Stimulated activated memory B cell treated with anti-CD40 and anti-IgM and Interleukin-4, amounts not matched to agents 10 μg/mL and 1 μg/mL and 100 μg/mL, for 72 hours (primary cell): Measurements from ENCODE around the gene ITGAE.
"Not testable (repeated sequence)": the region's sequence is repeated elsewhere in the genome, so short reads cannot be mapped to it uniquely, and the experiment has no call there.

Source experiments
- ATAC-seq: fragments of 150-1000 bp; cut with Tn5 transposase; 2 replicates; pipeline ENCODE4 v1.10.0; 2021
- H3K27ac Mint-ChIP-seq: one replicate; pipeline ENCODE4 v1.8.0; 2022; ENCODE audit warnings: mild to moderate bottlenecking, mixed read lengths
- H3K27me3 Mint-ChIP-seq: one replicate; pipeline ENCODE4 v1.8.0; 2022; ENCODE audit warnings: mixed read lengths
- H3K36me3 Mint-ChIP-seq: one replicate; pipeline ENCODE4 v1.8.0; 2022; ENCODE audit warnings: mixed read lengths
- H3K4me1 Mint-ChIP-seq: one replicate; pipeline ENCODE4 v1.8.0; 2022; ENCODE audit warnings: mixed read lengths
- H3K4me3 Mint-ChIP-seq: one replicate; pipeline ENCODE4 v1.8.0; 2022; ENCODE audit warnings: mild to moderate bottlenecking, moderate library complexity, mixed read lengths
- H3K9me3 Mint-ChIP-seq: one replicate; pipeline ENCODE4 v1.8.0; 2022; ENCODE audit warnings: mixed read lengths

The ITGAE gene

GRCh38 chr17:3745071-3745470 is 55.9 kb downstream of the ITGAE start:
- no peak for ATAC-seq
- Mint-ChIP-seq H3K9me3 (no peaks in the 10 kb centered on the region), H3K27me3 (no peaks in the 10 kb centered on the region)

DNA sequence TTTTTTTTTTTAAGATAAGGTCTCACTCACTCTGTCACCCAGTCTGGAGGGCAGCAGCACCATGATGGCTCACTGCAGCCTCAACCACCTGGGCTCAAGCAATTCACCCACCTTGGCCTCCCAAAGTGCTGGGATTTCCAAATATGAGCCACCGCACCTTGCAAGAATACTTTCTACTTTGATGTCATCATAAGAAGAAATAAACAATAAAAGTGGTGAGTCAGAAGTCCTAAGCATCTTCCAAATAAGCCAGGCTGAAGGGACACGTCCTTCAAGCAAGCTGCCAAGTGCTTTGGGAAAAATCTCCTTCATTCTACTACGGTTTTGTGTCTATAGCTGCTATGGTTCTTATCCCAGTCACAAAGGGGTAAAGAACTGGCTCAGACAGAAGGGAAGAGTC is 57.0 kb downstream of the ITGAE start:
- Mint-ChIP-seq H3K4me3 (no peak overlapping the region), H3K36me3 (no peaks in the 10 kb centered on the region), H3K9me3 (no peaks in the 10 kb centered on the region), H3K27ac (no peak overlapping the region), H3K27me3 (no peaks in the 10 kb centered on the region), H3K4me1 (peaks cover 25% of the 10 kb centered on the region)
- ATAC-seq: no peak

More at GRCh38 chr17:3745071-3745470, 55.9 kb downstream of the ITGAE start:
- H3K4me3 Mint-ChIP-seq: no peak overlapping the region
- no peaks in the 10 kb centered on the region for H3K36me3 Mint-ChIP-seq
- no peak overlapping the region for H3K27ac Mint-ChIP-seq
- peaks cover 18% of the 10 kb centered on the region for H3K4me1 Mint-ChIP-seq

DNA sequence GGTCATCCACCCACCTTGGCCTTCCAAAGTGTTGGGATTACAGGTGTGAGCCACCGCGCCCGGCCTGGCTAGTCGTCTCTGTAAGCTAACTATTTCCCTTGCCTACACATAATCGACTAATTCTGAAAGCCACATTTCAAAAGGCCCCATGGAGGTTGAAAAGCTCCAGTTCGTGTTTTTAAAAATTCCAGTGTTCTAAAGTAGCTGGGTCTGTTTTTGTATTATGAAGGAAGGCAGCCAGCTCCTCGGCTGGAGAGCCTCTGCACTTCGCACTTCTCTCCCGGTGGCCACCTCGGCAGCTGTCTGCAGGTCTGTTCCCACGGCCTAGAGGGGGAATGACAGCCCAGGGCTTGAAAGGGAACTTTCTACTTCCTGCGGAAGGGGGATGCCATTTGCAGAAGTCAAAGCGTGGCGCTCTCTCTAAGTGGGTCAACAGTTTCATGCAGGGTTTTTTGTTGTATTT is 60.3 kb downstream of the ITGAE start:
- Mint-ChIP-seq H3K27ac (peak overlapping the region; percentile 85), H3K27me3 (no peaks in the 10 kb centered on the region), H3K4me3 (peak overlapping the region; percentile 36), H3K4me1 (peaks cover 42% of the 10 kb centered on the region), H3K9me3 (no peaks in the 10 kb centered on the region), H3K36me3 (no peaks in the 10 kb centered on the region)
- peak; percentile 82 for ATAC-seq

DNA sequence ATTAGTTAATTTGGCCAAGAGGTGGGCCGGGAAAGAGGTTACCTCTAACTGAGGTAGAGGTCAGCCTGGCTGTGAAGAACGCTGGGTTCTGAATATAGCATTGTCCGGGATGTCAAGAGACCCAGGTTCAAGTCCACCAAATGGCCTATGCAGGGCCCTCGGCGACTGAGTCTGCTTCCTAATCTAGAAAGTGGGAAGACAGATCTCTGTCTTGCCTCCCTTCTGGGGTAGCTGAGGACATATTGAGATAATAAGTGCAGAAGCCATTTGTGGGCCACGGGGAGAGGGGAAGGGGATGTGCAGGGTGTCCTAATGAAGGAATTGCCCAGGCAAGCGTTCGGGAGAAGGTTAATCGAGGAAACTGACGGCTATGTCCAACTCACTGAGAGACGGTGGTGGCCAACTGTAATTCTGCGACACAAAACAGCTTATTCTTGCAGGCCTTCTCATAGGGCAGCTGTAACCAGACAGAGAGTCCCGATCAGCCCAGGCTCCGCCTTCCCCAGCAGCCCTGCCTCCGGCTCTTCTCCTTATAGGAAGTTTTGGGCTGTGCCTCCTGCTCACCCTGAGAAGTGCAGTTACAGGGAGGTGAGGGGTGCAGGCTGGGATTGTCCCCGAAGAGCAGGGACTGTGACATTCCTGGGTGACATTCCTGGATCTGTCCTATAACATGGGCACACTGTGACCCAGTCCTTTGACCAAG is 61.4 kb downstream of the ITGAE start:
- Mint-ChIP-seq H3K27me3 (no peaks in the 10 kb centered on the region), H3K36me3 (no peaks in the 10 kb centered on the region), H3K4me3 (no peak overlapping the region), H3K4me1 (peaks cover 44% of the 10 kb centered on the region), H3K9me3 (no peaks in the 10 kb centered on the region), H3K27ac (peak overlapping the region; percentile 85)
- no peak for ATAC-seq

DNA sequence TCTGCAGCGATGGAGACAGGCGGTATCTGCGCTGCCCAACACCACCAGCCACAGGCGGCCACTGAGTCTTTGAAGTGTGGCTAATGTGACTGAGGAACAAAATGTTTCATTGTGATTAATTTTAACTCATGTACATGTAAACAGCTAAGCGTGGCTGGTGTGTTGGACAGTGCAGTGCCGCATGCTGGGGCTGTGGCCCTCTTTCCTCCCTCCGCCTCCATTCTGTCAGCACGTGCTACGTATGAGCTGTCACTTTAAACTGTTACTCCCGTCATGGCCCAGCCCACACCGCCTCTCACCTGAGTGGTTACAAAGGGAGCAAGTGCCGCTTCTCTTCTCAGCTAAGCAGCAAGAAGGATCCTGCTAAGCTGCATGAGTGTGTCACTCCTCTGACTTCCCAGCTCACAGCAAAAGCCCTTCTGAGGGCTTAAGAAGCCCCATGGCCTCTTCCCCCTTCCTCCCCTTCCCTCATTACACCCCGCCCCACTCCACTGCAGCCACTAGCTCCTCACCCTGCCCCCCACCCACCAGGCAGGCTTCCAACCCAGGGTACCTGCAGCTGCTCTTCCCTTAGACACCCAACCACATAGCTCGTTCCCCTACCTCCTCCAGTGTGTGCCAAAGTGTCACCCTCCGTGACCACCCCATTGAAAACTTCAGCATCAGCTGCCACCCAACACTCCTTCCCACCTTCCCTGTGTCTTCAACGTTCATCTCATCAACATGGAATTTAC is 62.3 kb downstream of the ITGAE start:
- Mint-ChIP-seq H3K27ac (peak overlapping the region; percentile 70), H3K36me3 (no peaks in the 10 kb centered on the region), H3K27me3 (no peaks in the 10 kb centered on the region), H3K4me1 (peaks cover 50% of the 10 kb centered on the region), H3K4me3 (no peak overlapping the region), H3K9me3 (no peaks in the 10 kb centered on the region)
- ATAC-seq: peak; percentile 79

- H3K27ac Mint-ChIP-seq: no peak overlapping the region
- ATAC-seq: no peak
- H3K27me3 Mint-ChIP-seq: no peaks in the 10 kb centered on the region
- H3K4me3 Mint-ChIP-seq: no peak overlapping the region
- no peaks in the 10 kb centered on the region for H3K36me3 Mint-ChIP-seq
- peaks cover 65% of the 10 kb centered on the region for H3K4me1 Mint-ChIP-seq
- H3K9me3 Mint-ChIP-seq: no peaks in the 10 kb centered on the region
Observed at GRCh38 chr17:3735515-3735914, 65.5 kb downstream of the ITGAE start.

- Mint-ChIP-seq H3K27ac (peak overlapping the region; percentile 70), H3K4me1 (peaks cover 59% of the 10 kb centered on the region)
- H3K27me3 Mint-ChIP-seq, H3K9me3 Mint-ChIP-seq, H3K4me3 Mint-ChIP-seq, H3K36me3 Mint-ChIP-seq, ATAC-seq: not testable (repeated sequence)
Observed at GRCh38 chr17:3734911-3735276, 66.1 kb downstream of the ITGAE start.

DNA sequence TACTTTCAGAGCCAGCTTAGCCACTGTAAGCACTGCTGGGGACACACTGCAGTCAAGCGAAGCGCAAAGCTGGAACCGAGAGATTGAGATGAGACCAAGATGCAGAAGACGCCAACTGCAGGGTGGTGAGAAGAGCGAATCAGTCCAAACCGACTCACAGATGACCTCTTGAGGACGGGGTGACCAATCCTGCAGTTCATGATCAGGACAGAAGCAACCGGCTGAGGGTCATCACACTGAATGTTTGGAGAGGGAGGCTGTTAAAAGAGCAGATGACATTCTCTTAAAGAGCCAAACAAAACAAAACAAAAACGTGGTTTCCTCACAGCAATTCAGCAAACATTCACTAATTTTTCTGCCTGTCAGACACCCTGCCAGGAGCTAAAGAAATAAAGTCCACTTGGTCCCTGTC is 68.8 kb downstream of the ITGAE start:
- Mint-ChIP-seq H3K4me1 (peaks cover 40% of the 10 kb centered on the region), H3K4me3 (no peak overlapping the region), H3K9me3 (no peaks in the 10 kb centered on the region), H3K27me3 (no peaks in the 10 kb centered on the region), H3K36me3 (peaks cover 5% of the 10 kb centered on the region), H3K27ac (peak overlapping the region; percentile 17)
- ATAC-seq: peak; percentile 95

DNA sequence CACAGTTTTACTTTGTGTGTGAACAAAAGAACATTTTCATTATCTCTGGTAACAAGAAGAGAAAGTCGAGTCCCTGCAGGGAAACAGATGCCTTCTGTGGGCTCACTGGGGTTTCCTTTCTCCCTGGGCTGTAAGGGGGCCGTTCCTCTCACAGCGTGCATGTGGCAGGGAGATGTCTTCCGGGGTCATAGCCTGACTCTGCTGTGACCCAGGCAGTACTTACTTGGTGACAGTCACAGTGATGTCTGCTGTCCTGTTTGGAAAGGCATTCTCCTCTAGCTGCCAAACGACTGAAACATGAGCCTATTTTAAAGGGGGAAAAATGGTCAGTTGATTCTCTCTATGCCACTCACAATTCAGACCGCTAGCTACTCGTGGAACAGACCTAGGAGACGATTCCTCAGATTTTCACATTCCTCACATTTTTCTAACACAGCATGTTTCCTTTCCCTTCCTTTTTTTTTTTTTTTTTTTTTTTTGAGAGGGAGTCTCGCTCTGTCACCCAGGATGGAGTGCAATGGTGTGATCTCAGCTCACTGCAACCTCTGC is 70.0 kb downstream of the ITGAE start:
- Mint-ChIP-seq H3K4me1 (peaks cover 41% of the 10 kb centered on the region), H3K9me3 (no peaks in the 10 kb centered on the region), H3K27me3 (no peaks in the 10 kb centered on the region), H3K36me3 (peaks cover 5% of the 10 kb centered on the region), H3K4me3 (no peak overlapping the region), H3K27ac (no peak overlapping the region)
- ATAC-seq: no peak

DNA sequence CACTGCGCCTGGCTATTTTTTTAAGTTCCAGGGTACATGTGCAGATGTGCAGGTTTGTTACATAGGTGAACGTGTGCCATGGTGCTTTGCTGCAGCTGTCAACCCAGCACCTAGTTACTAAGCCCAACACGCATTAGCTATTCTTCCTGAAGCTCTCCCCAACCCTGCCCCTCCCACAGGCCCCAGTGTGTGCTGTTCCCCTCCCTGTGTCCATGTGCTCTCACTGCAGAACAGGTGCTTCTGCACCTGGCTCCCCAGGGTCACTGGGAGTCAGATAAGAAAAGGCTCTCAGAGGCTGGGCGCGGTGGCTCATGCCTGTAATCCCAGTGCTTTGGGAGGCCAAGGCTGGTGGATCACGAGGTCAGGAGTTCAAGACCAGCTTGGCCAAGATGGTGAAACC is 71.1 kb downstream of the ITGAE start:
- H3K4me1 Mint-ChIP-seq: peaks cover 43% of the 10 kb centered on the region
- H3K36me3 Mint-ChIP-seq: peaks cover 5% of the 10 kb centered on the region
- H3K4me3 Mint-ChIP-seq: no peak overlapping the region
- H3K9me3 Mint-ChIP-seq: no peaks in the 10 kb centered on the region
- no peak overlapping the region for H3K27ac Mint-ChIP-seq
- H3K27me3 Mint-ChIP-seq: no peaks in the 10 kb centered on the region
- ATAC-seq: no peak

DNA sequence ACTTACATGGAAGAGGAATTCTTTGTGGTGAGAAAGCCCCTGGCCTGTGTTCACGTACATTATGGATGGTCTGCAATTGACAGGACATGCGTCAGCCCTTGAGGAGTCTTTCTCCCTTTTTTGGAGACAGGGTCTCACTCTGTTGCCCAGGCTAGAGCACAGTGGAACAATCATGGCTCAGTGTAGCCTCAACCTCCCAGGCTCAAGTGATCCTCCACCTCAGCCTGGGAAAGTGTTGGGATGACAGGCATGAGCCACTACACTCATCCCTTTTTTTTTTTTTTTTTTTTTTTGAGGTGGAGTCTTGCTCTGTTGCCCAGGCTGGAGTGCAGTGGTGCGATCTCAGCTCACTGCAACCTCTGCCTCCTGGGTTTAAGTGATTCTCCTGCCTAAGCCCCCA is 72.9 kb downstream of the ITGAE start:
- H3K9me3 Mint-ChIP-seq, H3K27me3 Mint-ChIP-seq, ATAC-seq, H3K36me3 Mint-ChIP-seq, H3K4me3 Mint-ChIP-seq: not testable (repeated sequence)
- H3K4me1 Mint-ChIP-seq: peaks cover 43% of the 10 kb centered on the region
- peak overlapping the region; percentile 59 for H3K27ac Mint-ChIP-seq

DNA sequence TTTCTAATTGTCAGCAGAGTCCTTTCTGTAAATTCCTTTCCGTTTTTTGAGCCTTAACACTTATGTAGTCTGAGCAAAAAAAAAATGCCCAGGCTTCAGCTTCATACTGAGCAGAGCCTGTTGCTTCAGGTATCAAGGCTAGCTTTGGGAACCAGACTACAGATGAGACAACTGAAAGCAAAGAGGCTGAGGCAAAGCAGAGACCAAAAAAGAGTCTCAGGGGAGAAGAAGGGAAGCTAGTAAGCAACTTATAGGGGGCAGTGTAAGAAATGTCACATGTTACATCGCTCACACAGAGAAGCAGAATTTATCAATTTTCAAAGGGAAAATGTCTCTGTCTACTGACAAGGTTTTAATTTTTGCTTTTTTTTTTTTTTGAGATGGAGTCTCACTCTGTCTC is 73.9 kb downstream of the ITGAE start:
- ATAC-seq: peak; percentile 75
- Mint-ChIP-seq H3K4me3 (peak overlapping the region; percentile 2), H3K27ac (peak overlapping the region; percentile 59), H3K9me3 (no peaks in the 10 kb centered on the region), H3K4me1 (peaks cover 48% of the 10 kb centered on the region), H3K27me3 (no peaks in the 10 kb centered on the region), H3K36me3 (peaks cover 14% of the 10 kb centered on the region)

DNA sequence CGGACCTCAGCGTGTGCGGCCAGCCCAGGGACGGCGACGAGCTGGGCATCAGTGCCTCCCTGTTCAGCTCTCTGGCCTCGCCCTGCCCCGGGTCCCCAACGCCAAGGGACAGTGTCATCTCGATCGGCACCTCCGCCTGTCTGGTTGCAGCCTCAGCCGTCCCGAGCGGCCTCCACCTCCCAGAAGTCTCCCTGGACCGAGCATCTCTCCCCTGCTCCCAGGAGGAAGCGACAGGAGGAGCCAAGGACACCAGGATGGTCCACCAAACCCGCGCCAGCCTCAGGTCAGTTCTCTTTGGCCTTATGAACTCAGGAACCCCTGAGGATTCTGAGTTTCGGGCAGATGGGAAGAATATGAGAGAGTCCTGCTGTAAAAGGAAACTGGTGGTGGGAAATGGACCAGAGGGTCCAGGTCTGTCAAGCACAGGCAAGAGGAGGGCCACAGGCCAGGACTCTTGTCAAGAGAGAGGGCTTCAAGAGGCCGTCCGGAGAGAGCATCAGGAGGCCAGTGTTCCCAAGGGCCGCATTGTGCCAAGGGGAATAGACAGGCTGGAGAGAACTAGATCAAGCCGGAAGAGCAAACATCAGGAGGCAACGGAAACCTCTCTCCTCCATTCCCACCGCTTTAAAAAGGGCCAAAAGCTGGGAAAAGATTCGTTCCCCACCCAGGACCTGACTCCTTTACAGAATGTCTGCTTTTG is 76.5 kb downstream of the ITGAE start:
- no peak for ATAC-seq
- Mint-ChIP-seq H3K27me3 (no peaks in the 10 kb centered on the region), H3K4me3 (peak overlapping the region; percentile 81), H3K4me1 (peaks cover 58% of the 10 kb centered on the region), H3K27ac (peak overlapping the region; percentile 68), H3K9me3 (no peaks in the 10 kb centered on the region), H3K36me3 (peaks cover 35% of the 10 kb centered on the region)

DNA sequence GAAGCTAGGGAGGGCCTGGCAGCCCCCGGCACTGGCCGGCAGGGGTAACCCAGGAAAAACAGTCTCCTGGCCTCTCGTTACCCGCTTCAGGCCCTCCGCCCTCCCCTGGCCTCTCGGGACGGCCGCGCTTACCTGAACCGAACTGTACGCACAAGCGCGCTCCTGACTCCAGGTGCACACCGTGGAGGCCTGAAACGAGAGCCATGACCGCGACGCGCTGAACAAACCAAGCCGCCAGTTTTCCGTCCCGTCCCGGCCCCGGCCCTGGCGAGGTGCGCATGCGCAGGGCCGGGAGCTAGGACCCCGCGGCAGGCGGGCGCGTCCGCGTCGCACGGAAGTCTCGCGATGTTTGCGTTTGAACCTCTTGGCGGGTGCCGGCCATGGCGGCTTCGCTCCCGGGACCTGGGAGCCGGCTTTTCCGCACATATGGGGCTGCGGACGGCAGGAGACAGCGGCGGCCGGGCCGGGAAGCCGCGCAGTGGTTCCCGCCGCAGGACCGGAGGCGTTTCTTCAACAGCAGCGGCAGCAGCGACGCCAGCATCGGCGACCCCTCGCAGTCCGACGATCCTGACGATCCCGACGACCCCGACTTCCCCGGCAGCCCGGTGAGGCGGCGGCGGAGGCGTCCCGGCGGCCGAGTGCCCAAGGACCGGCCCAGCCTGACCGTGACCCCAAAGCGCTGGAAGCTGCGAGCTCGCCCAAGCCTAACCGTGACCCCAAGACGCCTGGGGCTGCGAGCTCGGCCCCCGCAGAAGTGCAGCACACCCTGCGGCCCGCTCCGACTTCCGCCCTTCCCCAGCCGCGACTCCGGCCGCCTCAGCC is 77.2 kb downstream of the ITGAE start, which contains the start of gene HASPIN:
Gene HASPIN (plus strand): TSS at position 348 of the 822 bp plus-strand sequence. CDS start 33 bp downstream, at position 381.
- peak within 1 kb of the TSS; percentile 68 for H3K27ac Mint-ChIP-seq
- H3K27me3 Mint-ChIP-seq: no peaks in the 10 kb centered on the region
- H3K9me3 Mint-ChIP-seq: no peaks in the 10 kb centered on the region
- H3K4me1 Mint-ChIP-seq: peaks cover 53% of the 10 kb centered on the region
- H3K36me3 Mint-ChIP-seq: peaks cover 31% of the 10 kb centered on the region
- H3K4me3 Mint-ChIP-seq: peak within 1 kb of the TSS; percentile 81
- ATAC-seq: peak; percentile 92
